GM19372 (cell line): Measurements from ENCODE around the gene MUCL3.
A peak's percentile ranks its signal among the peaks of the same experiment; 100 is the strongest.
"Not testable (repeated sequence)": the region's sequence is repeated elsewhere in the genome, so short reads cannot be mapped to it uniquely, and the experiment has no call there.

Source experiments
- ATAC-seq: cut with Tn5 transposase; IDR thresholded peaks from one replicate; pipeline ENCODE4 v1.9.1; 2021; ENCODE audit warnings: mild to moderate bottlenecking, low read depth, moderate library complexity; ENCODE audit not compliant: unreplicated experiment

Gene MUCL3

GRCh38 chr6:30912746-30913520 is 27.8 kb upstream of the MUCL3 start:
- ATAC-seq: no peak

DNA sequence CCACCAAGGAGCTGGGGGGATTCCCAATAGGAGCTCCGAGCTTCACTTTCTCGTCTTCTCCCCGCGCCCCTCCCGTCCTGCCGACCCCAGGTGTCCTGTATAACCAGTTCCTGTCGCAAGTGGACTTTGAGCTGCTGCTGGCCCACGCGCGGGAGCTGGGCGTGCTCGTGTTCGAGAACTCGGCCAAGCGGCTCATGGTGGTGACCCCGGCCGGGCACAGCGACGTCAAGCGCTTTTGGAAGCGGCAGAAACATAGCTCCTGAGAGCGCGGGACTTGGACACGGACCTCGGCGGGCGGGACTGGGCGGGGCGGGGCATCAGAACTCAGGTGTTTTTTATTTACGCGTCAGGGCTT is 27.1 kb upstream of the MUCL3 start:
- peak; percentile 32 for ATAC-seq

DNA sequence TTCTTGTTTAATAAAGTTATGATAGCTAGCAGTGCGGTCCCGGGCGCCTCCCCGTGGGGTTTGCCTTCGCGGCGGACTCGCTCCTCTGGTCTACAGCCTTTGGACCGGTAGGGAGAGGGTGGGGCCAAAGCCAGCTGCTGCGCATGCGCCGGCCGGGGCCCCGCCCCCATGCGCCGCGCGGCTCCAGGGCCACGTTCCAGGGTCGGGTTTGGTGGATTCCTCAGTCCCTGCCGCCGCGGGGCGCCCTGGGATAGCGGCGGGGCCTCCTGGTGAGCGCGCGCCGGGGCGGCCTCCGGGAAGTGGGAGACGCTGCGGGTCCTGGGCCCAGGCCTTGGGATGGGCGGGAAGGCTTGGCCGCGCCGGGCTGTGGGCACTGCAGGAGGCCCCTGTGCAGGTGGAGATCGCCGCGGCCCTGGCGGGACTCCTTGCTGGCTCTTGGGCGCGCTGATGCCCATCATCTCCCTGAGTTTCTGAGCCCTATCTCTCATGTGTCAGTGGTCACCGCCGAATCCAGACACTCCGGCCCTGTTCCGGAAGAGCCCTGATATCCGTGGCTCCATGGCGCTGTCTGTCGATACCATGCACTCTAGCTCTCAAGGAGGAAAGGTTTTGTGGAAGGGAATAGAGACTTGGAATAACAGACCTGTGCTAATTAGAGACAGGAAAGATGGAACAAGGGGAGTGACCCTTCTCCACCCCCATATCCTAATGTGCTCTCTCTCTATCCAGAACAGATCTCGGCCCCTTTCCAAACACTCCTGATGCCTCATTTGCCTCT is 26.5 kb upstream of the MUCL3 start, which contains the start of gene VARS2:
Gene VARS2 (plus strand): TSS at position 163 of the 778 bp plus-strand sequence. CDS start 599 bp downstream, at position 762.
- peak; percentile 88 for ATAC-seq

- ATAC-seq: no peak
Observed at GRCh38 chr6:30914854-30915590, 25.8 kb upstream of the MUCL3 start.

- no peak for ATAC-seq
Observed at GRCh38 chr6:30915591-30915946, 25.2 kb upstream of the MUCL3 start.

GRCh38 chr6:30917041-30917440 is 23.7 kb upstream of the MUCL3 start:
- no peak for ATAC-seq

DNA sequence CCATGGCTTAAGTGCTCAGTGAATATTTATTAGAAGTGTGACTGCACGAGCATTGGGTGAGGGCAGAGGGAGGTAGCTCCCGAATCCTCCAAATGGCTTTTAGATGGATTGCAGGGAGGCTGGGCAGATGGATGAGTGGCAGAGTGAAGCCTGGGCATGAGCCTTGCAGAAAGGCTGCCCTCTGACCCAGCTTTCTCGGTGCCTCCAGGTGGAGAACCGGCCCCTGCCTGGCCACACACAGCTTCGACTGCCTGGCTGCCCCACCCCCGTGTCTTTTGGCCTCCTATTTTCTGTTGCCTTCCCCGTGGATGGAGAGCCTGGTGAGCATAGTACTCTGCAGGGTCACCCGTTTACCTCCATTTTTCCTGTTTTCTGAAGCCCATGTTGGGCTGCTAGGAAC is 23.3 kb upstream of the MUCL3 start:
- no peak for ATAC-seq

DNA sequence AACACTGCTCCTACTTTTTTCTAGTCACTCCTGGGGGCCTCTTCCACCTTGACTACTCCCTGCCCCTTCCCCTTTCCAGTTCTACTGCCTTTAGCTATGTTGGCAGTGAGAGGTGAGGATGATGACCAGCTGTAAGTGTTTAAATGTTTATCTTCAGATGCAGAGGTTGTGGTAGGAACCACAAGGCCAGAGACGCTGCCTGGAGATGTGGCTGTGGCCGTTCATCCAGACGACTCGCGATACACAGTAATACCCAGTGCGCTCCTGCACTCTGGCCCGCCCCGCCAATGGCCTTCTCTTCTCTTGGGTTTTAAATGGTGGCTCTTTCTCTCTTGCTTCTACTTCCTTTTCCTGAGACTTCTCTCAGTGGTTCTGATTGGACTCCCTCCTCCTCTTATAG is 22.1 kb upstream of the MUCL3 start:
- no peak for ATAC-seq

DNA sequence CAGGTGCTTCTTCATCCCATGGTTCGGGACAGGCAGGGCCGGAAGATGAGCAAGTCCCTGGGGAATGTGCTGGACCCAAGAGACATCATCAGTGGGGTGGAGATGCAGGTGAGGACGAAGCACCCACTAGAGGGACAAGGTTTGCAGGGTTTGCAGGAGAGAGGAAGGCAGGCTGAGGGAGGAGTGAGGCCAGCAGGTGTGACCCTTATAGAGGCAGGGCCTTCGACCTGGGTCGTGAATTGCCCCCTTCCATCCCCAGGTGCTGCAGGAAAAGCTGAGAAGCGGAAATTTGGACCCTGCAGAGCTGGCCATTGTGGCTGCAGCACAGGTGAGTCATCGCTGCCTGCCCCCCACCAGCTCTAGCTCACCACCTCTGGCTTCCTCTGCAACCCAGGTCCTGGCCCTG is 18.3 kb upstream of the MUCL3 start:
- no peak for ATAC-seq

DNA sequence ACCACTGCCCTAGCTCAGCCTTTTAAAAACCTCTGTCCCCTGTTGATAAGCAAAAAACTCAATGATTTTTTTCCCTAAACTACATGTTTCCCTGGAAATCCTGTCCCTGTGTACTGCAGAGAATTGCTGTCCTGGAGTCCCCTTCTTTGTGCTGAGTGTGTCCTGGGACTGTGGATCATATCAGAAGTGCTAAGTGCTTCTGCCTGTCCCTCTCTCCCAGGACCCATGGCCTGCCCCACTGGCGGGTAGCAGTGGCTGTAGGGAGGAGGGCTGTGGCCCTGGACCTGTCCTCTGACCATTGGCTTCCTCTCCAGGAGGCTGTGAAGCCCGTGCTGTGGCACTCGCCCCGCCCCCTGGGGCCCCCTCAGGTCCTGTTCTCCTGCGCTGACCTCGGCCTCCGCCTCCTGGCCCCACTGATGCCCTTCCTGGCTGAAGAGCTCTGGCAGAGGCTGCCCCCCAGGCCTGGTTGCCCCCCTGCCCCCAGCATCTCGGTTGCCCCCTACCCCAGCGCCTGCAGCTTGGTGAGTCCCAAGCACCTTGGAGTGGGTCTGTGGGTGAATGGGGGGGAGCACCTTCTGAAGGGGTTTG is 16.6 kb upstream of the MUCL3 start:
- not testable (repeated sequence) for ATAC-seq

GRCh38 chr6:30926644-30927043 is 14.1 kb upstream of the MUCL3 start:
- no peak for ATAC-seq

GRCh38 chr6:30927080-30927479 is 13.7 kb upstream of the MUCL3 start:
- ATAC-seq: not testable (repeated sequence)

GRCh38 chr6:30928677-30929076 is 12.1 kb upstream of the MUCL3 start:
- no peak for ATAC-seq

DNA sequence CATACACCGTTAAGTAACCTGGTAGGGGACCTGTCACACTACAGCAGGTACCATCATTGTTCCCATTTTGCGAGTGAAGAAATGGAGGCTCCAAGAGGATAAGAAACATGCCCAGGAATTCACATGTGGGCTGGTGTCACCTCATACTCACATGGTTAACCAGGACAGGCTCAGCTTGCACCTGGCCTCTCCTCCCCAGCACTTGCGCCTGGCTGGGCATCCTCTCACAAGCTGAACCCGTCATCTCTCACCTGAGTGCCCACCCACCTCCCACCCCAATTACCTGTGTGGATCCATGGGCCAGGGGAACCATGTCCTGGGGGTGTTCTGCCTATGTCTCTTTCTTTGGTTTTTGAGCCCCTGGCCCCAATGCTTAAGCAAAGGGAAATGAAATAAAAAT is 10.3 kb upstream of the MUCL3 start:
- no peak for ATAC-seq

GRCh38 chr6:30931272-30931671 is 9.5 kb upstream of the MUCL3 start:
- ATAC-seq: no peak

- no peak for ATAC-seq
Observed at GRCh38 chr6:30931969-30932645, 8.7 kb upstream of the MUCL3 start, which contains the start of gene SFTA2. TSS of gene SFTA2 (minus strand) at chr6:30932170. CDS start at chr6:30932096, 74 bp downstream.

GRCh38 chr6:30932665-30933365 is 8.0 kb upstream of the MUCL3 start:
- no peak for ATAC-seq

DNA sequence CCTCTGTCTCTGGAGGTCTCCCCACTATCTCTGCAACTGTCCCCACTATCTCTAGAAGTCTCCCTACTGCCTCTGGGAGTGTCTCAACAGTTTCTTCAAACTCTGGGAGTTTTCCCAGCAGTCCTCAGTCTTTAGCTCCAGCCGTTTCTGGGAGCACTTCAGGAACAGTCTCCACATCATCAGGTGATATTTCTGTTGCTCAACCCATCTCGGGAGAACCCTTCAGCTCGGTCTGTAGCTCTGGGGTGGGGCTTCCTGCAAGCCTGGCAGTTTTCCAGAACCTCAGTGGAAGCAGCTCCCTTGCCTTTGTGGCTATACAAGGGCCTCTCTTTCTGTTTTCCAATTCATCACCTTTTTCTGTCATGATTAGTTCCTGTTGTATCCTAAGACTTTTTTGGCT is 5.8 kb upstream of the MUCL3 start:
- ATAC-seq: no peak

DNA sequence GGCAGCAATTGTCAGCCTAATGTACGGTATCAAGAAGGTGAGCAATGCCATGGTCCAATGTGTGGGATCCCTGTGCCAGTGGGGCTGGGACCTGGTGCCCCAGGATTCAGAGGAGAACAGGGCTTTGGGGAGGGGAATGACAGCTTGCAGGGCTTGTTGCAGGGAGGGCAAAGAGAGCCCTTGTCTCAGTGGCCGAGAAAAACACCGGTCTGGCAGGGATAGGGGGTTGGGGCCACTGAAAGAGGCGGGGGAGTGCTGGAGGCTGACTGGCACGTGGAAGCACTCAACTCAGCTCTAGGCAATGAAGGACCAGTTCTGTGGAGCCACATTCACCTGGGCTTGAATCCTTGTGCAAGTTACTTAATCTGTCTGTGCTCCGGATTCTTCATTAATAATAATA is 3.5 kb upstream of the MUCL3 start:
- ATAC-seq: no peak

GRCh38 chr6:30938730-30939129 is 2.0 kb upstream of the MUCL3 start:
- no peak for ATAC-seq
